WTC11 (cell line): ENCODE data around the gene RBPJ. TPM values are rescaled to one million over a fixed set of nuclear protein-coding genes. Genes with fewer than 3 reads are reported as not detected.
A peak's percentile ranks its signal among the peaks of the same experiment; 100 is the strongest.

Source experiments
- ATAC-seq: fragments of 200-7000 bp; cut with Tn5 transposase; 2 replicates; pipeline ENCODE4 v1.10.0; 2021; ENCODE audit warnings: mild to moderate bottlenecking, moderate library complexity
- CTCF ChIA-PET: fragments of 300-600 bp; sonication (Branson Sonifier 250); formaldehyde crosslinking; loops from one replicate; lab custom pipeline; 2021; ENCODE audit warnings: antibody characterized with exemption; lab: Charles Lee
- POLR2A ChIA-PET: fragments of 350-600 bp; sonication (Branson Sonifier 250); formaldehyde crosslinking; loops from one replicate; lab custom pipeline; 2021; ENCODE audit warnings: antibody characterized with exemption; lab: Charles Lee
- DNase-seq: peaks from one replicate; pipeline ENCODE4 v3.0.0; 2021; ENCODE audit warnings: low spot score
- H3K27ac Mint-ChIP-seq: 2 replicates; pipeline ENCODE4 v1.8.0; 2021; ENCODE audit warnings: mixed read lengths
- H3K27me3 Mint-ChIP-seq: 2 replicates; pipeline ENCODE4 v1.8.0; 2021; ENCODE audit warnings: low read depth, mild to moderate bottlenecking, moderate library complexity, mixed read lengths
- H3K36me3 Mint-ChIP-seq: 2 replicates; pipeline ENCODE4 v1.8.0; 2021; ENCODE audit warnings: mixed read lengths
- H3K4me1 Mint-ChIP-seq: 2 replicates; pipeline ENCODE4 v1.8.0; 2022; ENCODE audit warnings: mixed read lengths
- H3K4me3 Mint-ChIP-seq: 2 replicates; pipeline ENCODE4 v1.8.0; 2021; ENCODE audit warnings: mild to moderate bottlenecking, moderate library complexity, mixed read lengths
- H3K9me3 Mint-ChIP-seq: 2 replicates; pipeline ENCODE4 v1.8.0; 2021; ENCODE audit warnings: mixed read lengths
- EMX1 ChIP-seq: fragments of 250-450 bp; sonication (Bioruptor Pico); IDR thresholded peaks from 2 replicates; pipeline ENCODE4 v1.8.0; 2021; ENCODE audit warnings: mild to moderate bottlenecking
- ESRRA ChIP-seq: sonication (generic); formaldehyde crosslinking; IDR thresholded peaks from 2 replicates; pipeline ENCODE4 v1.8.1; 2022; ENCODE audit warnings: mild to moderate bottlenecking, missing genetic modification reagents, borderline replicate concordance
- FOXJ3 ChIP-seq: sonication (generic); formaldehyde crosslinking; IDR thresholded peaks from 2 replicates; pipeline ENCODE4 v1.9.0; 2021; ENCODE audit warnings: missing genetic modification reagents, mild to moderate bottlenecking, borderline replicate concordance
- FOXP1 ChIP-seq: sonication (generic); formaldehyde crosslinking; IDR thresholded peaks from 2 replicates; pipeline ENCODE4 v1.8.0; 2022; ENCODE audit warnings: missing genetic modification reagents, mild to moderate bottlenecking, moderate library complexity, borderline replicate concordance
- IRF2 ChIP-seq: sonication (generic); formaldehyde crosslinking; IDR thresholded peaks from 2 replicates; pipeline ENCODE4 v1.8.0; 2022; ENCODE audit warnings: low read depth, missing genetic modification reagents, borderline replicate concordance
- MXD4 ChIP-seq: fragments of 250-450 bp; sonication (Bioruptor Pico); IDR thresholded peaks from 2 replicates; pipeline ENCODE4 v1.8.0; 2021; ENCODE audit warnings: mild to moderate bottlenecking, moderate library complexity, borderline replicate concordance
- NFATC4 ChIP-seq: fragments of 250-450 bp; sonication (Bioruptor Pico); IDR thresholded peaks from 2 replicates; pipeline ENCODE4 v1.9.0; 2021; ENCODE audit warnings: mild to moderate bottlenecking
- NFE2L1 ChIP-seq: sonication (generic); formaldehyde crosslinking; IDR thresholded peaks from 2 replicates; pipeline ENCODE4 v1.8.1; 2023; ENCODE audit warnings: missing genetic modification reagents
- RELA ChIP-seq: sonication (generic); formaldehyde crosslinking; IDR thresholded peaks from 2 replicates; pipeline ENCODE4 v1.8.1; 2022; ENCODE audit warnings: missing genetic modification reagents, mild to moderate bottlenecking, borderline replicate concordance
- SOX15 ChIP-seq: fragments of 250-450 bp; sonication (Bioruptor Pico); IDR thresholded peaks from 2 replicates; pipeline ENCODE4 v1.9.0; 2021; ENCODE audit warnings: mild to moderate bottlenecking
- TP53 ChIP-seq: sonication (generic); formaldehyde crosslinking; IDR thresholded peaks from 2 replicates; pipeline ENCODE4 v1.8.1; 2023; ENCODE audit warnings: mild to moderate bottlenecking, missing genetic modification reagents
- ZBTB21 ChIP-seq: sonication (generic); formaldehyde crosslinking; IDR thresholded peaks from 2 replicates; pipeline ENCODE4 v1.8.1; 2023; ENCODE audit warnings: mild to moderate bottlenecking, missing genetic modification reagents, borderline replicate concordance
- ZNF317 ChIP-seq: sonication (generic); formaldehyde crosslinking; IDR thresholded peaks from 2 replicates; pipeline ENCODE4 v1.8.1; 2023; ENCODE audit warnings: low read depth, mild to moderate bottlenecking, moderate library complexity, missing genetic modification reagents, borderline replicate concordance
- ZNF423 ChIP-seq: fragments of 250-450 bp; sonication (Bioruptor Pico); IDR thresholded peaks from 2 replicates; pipeline ENCODE4 v2.1.2; 2022; ENCODE audit warnings: mild to moderate bottlenecking, moderate library complexity
- ZNF671 ChIP-seq: fragments of 250-450 bp; sonication (Bioruptor Pico); IDR thresholded peaks from 2 replicates; pipeline ENCODE4 v1.8.0; 2021; ENCODE audit warnings: mild to moderate bottlenecking
- total RNA-seq: library from RNA; stranded (reverse); gene quantifications from 3 replicates; pipeline ENCODE4 v1.2.3, GENCODE V29; 2021
- TF ChIP-seq, protein P1 (sequence below): sonication (generic); formaldehyde crosslinking; IDR thresholded peaks from 2 replicates; pipeline ENCODE4 v1.8.1; 2023; ENCODE audit warnings: mild to moderate bottlenecking, moderate library complexity, missing genetic modification reagents
- TF ChIP-seq, protein P2 (sequence below): sonication (generic); formaldehyde crosslinking; IDR thresholded peaks from 2 replicates; pipeline ENCODE4 v1.8.1; 2023; ENCODE audit warnings: mild to moderate bottlenecking, missing genetic modification reagents, moderate library complexity
- TF ChIP-seq, protein P3 (sequence below): sonication (generic); formaldehyde crosslinking; IDR thresholded peaks from 2 replicates; pipeline ENCODE4 v1.8.1; 2023; ENCODE audit warnings: mild to moderate bottlenecking, missing genetic modification reagents, moderate library complexity
- TF ChIP-seq, protein P4 (sequence below): sonication (generic); formaldehyde crosslinking; IDR thresholded peaks from 2 replicates; pipeline ENCODE4 v1.8.0; 2022; ENCODE audit warnings: mild to moderate bottlenecking, missing genetic modification reagents
- TF ChIP-seq, protein P5 (sequence below): sonication (generic); formaldehyde crosslinking; IDR thresholded peaks from 2 replicates; pipeline ENCODE4 v1.8.1; 2023; ENCODE audit warnings: mild to moderate bottlenecking, missing genetic modification reagents

Gene RBPJ
- total RNA-seq, 1 experiment from 2014 or later, result 163 TPM

DNA sequence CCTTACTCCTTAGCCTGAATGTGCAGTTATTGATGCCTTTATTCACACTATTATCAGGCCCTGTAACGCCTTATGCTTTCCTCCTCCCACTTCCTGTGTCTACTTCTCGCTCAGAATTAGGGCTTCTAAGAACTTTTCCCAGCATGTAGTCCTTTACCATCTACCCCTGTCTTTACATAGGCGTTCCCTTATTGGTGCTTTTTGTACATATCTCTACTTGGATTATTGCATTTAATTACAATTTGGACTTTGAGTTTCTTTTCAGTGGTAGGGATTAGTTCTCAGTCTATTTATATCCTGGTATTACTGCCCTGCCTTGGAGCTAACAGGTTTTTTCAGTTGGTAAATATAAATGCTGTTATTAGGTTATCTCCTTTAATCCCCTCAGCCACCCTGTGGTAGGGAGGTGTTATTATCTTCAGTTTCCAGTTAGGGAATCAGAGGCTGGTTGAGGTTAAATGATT is 84.0 kb downstream of the RBPJ start (continued):
- TF ChIP-seq, protein P1, sequence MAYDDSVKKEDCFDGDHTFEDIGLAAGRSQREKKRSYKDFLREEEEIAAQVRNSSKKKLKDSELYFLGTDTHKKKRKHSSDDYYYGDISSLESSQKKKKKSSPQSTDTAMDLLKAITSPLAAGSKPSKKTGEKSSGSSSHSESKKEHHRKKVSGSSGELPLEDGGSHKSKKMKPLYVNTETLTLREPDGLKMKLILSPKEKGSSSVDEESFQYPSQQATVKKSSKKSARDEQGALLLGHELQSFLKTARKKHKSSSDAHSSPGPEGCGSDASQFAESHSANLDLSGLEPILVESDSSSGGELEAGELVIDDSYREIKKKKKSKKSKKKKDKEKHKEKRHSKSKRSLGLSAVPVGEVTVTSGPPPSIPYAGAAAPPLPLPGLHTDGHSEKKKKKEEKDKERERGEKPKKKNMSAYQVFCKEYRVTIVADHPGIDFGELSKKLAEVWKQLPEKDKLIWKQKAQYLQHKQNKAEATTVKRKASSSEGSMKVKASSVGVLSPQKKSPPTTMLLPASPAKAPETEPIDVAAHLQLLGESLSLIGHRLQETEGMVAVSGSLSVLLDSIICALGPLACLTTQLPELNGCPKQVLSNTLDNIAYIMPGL, result no peak
- no peak for TF ChIP-seq ZNF317
- TF ChIP-seq, protein P2, sequence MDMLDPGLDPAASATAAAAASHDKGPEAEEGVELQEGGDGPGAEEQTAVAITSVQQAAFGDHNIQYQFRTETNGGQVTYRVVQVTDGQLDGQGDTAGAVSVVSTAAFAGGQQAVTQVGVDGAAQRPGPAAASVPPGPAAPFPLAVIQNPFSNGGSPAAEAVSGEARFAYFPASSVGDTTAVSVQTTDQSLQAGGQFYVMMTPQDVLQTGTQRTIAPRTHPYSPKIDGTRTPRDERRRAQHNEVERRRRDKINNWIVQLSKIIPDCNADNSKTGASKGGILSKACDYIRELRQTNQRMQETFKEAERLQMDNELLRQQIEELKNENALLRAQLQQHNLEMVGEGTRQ (CRISPR knock-in tag), result no peak
- TF ChIP-seq MXD4 (CRISPR knock-in tag), result no peak
- TF ChIP-seq EMX1, result no peak
- TF ChIP-seq ZNF423 (CRISPR knock-in tag), result no peak
- TF ChIP-seq FOXP1 (CRISPR knock-in tag), result no peak
- no peak for TF ChIP-seq ZBTB21 (CRISPR knock-in tag)
- TF ChIP-seq NFATC4 (CRISPR knock-in tag), result no peak

DNA sequence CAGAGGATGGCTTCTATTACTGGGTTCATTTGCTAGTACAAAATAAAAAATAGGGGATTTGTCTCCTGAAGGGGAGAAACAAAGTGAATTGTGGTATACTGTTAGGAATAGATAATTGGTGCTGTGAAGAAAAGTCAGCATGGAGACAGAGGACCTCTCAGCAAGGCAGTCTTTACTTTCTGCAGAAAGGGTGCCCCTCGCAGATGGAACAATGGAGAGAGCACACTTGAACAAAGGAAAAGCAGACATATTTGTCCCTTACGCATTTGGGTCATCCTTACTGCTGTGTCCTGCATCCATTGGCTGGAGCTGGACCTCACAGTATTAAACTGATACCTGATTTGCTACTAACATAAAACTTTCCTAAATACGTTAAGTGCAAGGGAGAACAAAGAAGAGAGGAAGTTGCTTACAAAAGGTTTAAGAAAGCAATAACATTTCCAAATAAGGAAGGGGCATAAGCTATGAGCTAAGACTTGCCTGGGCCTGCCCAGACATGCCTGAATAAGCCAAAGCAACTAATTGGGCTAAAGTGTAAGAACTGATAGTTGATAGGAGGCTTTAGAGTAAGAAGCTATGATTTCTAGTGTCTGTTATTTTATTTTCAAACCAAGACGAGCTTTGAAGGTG is 85.6 kb downstream of the RBPJ start:
- CTCF ChIA-PET, result interaction anchor here (0.6 to 2.4 kb wide), 6 partner anchors 76 to 564 kb away, joined by 3 to 10 read pairs (median 5); no protein-coding TSS in a partner anchor
- Mint-ChIP-seq H3K4me1 (peaks cover 72% of the 10 kb centered on the region), H3K4me3 (no peak overlapping the region), H3K36me3 (peaks cover 51% of the 10 kb centered on the region)
- peak; percentile 75 for TF ChIP-seq TP53 (CRISPR knock-in tag)
- TF ChIP-seq, protein P3, sequence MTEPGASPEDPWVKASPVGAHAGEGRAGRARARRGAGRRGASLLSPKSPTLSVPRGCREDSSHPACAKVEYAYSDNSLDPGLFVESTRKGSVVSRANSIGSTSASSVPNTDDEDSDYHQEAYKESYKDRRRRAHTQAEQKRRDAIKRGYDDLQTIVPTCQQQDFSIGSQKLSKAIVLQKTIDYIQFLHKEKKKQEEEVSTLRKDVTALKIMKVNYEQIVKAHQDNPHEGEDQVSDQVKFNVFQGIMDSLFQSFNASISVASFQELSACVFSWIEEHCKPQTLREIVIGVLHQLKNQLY (CRISPR knock-in tag), result no peak
- TF ChIP-seq, all 79 proteins: peak for 1
- POLR2A ChIA-PET, result no interaction called here
- Mint-ChIP-seq H3K27ac (peak overlapping the region; percentile 94), H3K27me3 (no peaks in the 10 kb centered on the region), H3K9me3 (peaks cover 28% of the 10 kb centered on the region)
- ATAC-seq (no peak), DNase-seq (no peak)

DNA sequence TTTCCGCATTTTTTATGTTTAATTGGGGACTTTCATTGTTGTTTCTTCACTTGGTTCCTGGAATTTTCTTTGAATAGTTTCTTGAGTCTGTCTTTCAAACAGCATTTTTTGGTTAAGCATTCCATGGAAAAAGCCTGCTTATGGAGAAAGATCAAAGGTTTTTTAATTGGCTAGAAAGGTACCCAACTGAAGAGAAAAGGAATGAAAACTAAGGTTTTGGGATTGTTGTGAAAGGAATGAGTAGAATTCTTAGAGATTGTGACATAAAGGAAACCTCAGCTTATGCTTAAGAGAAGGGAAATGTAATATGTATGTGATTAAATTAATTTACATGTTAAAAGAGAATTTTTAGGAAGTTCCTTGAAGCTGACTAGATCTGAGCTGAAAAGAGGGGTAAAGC is 86.7 kb downstream of the RBPJ start:
- 0 out of 2 replicates have a peak overlapping the region, but pooled peaks have one; percentile 5 for H3K4me3 Mint-ChIP-seq
- POLR2A ChIA-PET, result interaction anchor here (0.6 to 0.7 kb wide), 4 partner anchors 71 to 617 kb away, joined by 4 to 5 read pairs (median 5); no protein-coding TSS in a partner anchor
- peak overlapping the region; percentile 94 for H3K27ac Mint-ChIP-seq
- peaks cover 62% of the 10 kb centered on the region for H3K4me1 Mint-ChIP-seq
- DNase-seq (no peak), ATAC-seq (no peak)
- H3K27me3 Mint-ChIP-seq, result no peaks in the 10 kb centered on the region
- CTCF ChIA-PET, result interaction anchor here (0.6 to 4.3 kb wide), 10 partner anchors 71 to 454 kb away, joined by 3 to 16 read pairs (median 5); partner anchors contain the start of gene STIM2
- H3K9me3 Mint-ChIP-seq, result peaks cover 28% of the 10 kb centered on the region
- no peak for TF ChIP-seq SOX15 (CRISPR knock-in tag)
- TF ChIP-seq, protein P4, sequence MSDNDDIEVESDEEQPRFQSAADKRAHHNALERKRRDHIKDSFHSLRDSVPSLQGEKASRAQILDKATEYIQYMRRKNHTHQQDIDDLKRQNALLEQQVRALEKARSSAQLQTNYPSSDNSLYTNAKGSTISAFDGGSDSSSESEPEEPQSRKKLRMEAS (CRISPR knock-in tag), result no peak
- no peak for TF ChIP-seq RELA (CRISPR knock-in tag)
- TF ChIP-seq ESRRA (CRISPR knock-in tag), result no peak
- no peak for TF ChIP-seq FOXJ3
- no peak for TF ChIP-seq ZBTB21 (CRISPR knock-in tag)
- TF ChIP-seq, protein P3 (CRISPR knock-in tag), result no peak
- TF ChIP-seq IRF2 (CRISPR knock-in tag), result no peak
- TF ChIP-seq, protein P5, sequence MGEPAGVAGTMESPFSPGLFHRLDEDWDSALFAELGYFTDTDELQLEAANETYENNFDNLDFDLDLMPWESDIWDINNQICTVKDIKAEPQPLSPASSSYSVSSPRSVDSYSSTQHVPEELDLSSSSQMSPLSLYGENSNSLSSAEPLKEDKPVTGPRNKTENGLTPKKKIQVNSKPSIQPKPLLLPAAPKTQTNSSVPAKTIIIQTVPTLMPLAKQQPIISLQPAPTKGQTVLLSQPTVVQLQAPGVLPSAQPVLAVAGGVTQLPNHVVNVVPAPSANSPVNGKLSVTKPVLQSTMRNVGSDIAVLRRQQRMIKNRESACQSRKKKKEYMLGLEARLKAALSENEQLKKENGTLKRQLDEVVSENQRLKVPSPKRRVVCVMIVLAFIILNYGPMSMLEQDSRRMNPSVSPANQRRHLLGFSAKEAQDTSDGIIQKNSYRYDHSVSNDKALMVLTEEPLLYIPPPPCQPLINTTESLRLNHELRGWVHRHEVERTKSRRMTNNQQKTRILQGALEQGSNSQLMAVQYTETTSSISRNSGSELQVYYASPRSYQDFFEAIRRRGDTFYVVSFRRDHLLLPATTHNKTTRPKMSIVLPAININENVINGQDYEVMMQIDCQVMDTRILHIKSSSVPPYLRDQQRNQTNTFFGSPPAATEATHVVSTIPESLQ (CRISPR knock-in tag), result no peak
- TF ChIP-seq ZNF671, result no peak
- TF ChIP-seq NFE2L1 (CRISPR knock-in tag), result no peak
- peaks cover 53% of the 10 kb centered on the region for H3K36me3 Mint-ChIP-seq
